GM12873 (cell line): ENCODE measurements around the gene HSPA8.

Experiments used
- TF ChIP-seq, protein P1 (sequence below): IDR thresholded peaks from 2 replicates; pipeline ENCODE4 v1.5.1; 2012; ENCODE audit warnings: low read depth, mild to moderate bottlenecking, moderate library complexity, low read length, control low read depth; ENCODE audit not compliant: insufficient read depth; ENCODE audit errors: missing control alignments

HSPA8 gene

DNA sequence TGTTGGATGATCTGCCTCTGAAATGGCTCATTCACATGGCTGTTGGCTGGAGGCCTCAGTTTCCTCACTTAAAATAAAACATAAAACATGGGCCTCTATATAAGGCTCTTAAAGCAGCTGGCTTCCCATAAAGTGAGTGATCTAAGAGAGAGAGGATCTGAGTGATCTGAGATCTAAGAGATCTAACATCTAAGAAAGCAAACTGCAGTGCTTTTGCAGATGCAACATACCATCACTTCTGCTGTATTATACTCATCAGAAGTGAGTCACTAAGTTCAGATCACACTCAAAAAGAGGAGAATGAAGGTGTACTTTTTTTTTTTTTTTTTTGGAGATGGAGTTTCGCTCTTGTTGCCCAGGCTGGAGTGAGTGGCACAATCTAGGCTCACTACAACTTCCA, 18.1 kb upstream of the HSPA8 start:
- TF ChIP-seq, protein P1, sequence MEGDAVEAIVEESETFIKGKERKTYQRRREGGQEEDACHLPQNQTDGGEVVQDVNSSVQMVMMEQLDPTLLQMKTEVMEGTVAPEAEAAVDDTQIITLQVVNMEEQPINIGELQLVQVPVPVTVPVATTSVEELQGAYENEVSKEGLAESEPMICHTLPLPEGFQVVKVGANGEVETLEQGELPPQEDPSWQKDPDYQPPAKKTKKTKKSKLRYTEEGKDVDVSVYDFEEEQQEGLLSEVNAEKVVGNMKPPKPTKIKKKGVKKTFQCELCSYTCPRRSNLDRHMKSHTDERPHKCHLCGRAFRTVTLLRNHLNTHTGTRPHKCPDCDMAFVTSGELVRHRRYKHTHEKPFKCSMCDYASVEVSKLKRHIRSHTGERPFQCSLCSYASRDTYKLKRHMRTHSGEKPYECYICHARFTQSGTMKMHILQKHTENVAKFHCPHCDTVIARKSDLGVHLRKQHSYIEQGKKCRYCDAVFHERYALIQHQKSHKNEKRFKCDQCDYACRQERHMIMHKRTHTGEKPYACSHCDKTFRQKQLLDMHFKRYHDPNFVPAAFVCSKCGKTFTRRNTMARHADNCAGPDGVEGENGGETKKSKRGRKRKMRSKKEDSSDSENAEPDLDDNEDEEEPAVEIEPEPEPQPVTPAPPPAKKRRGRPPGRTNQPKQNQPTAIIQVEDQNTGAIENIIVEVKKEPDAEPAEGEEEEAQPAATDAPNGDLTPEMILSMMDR: no peak

DNA sequence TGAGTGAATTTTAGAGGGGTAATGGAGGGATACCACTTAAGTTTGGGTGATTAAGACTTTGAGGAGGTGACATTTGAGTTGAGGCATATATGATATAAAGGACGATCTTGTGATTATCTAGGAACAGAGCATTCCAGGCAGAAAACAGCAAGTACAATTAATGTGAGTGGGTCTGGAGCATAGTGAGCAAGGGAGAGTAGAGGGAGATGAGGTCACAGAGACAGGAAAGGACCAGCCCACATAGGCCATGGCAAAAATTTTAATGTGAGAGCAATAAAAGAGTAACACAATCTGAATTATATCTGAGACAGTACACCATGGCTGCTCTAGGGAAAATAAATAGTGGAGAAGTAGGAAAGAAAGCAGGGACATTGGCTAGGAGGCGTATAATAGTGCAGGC, 14.5 kb upstream of the HSPA8 start:
- TF ChIP-seq, protein P1: no peak

DNA sequence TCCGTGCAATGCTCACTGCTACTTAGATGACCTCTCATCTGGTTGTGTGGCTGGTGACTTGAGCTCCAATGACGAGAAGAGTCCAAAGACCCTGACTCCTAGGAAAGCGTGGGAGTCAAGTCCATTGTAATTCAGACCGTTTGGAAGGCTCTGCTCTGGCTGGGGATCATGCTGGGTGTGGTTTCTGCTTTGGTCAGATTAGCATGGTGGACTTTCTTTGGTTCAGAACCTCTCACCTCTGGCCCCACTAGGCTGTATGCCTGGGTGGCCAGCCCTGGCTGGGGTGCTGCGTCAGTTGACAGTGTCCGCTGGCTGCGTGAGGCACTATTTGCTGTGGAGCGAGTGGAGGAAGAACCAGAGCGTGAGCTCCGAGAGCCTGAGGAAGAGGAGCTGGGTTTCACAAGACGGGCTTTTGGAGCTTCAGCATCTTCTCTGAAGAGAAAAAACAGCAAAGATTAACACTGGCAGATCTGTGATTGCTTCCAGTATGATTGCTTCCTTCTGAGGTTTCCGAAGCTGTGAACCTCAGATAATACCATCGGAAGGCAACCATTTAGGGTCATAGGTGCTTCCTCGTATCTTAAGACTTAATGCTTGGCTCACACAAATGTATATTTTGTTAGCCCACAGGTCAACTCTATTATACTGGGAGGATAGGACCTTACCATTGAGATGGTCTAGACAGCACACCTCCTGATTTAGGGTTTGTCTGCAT, 11.6 kb upstream of the HSPA8 start:
- TF ChIP-seq, protein P1: no peak

DNA sequence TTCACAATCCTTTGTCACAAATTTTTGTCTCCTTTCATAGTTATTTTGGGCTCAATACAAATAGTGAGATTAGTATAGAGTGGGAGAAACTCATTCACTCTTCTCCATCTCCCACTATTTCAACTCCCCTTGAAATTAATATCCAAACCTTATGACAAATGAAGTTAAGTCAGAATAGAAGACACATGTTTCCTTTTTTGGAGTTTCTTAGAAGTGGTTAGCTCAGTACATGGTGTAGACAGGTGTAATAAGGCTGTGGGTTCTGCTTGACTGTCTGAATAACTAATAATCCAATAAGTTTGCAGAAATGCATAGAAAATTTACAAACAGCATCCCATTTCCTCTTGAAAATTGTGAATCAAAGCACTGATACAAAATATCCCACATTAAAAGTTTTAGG, 10.8 kb upstream of the HSPA8 start:
- TF ChIP-seq, protein P1: no peak

DNA sequence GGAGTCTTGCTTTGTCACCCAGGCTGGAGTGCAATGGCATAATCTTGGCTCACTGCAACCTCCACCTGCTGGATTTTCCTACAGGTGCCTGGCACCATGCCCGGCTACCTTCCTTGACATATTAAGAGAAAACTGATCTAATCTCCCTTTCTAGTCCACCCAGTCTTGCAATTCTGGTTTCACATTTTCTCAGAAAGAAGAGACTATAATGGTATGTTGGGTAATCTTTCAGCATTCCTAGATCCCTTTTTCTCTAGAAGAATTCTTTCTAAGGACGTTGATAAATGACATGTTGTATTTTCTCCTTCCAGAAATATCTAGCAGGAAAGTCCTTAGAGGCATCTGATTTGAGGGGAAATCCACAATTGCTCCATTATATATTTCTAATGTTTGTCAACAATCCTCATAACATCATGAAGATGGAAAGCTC, 10.4 kb upstream of the HSPA8 start:
- TF ChIP-seq, protein P1: no peak

DNA sequence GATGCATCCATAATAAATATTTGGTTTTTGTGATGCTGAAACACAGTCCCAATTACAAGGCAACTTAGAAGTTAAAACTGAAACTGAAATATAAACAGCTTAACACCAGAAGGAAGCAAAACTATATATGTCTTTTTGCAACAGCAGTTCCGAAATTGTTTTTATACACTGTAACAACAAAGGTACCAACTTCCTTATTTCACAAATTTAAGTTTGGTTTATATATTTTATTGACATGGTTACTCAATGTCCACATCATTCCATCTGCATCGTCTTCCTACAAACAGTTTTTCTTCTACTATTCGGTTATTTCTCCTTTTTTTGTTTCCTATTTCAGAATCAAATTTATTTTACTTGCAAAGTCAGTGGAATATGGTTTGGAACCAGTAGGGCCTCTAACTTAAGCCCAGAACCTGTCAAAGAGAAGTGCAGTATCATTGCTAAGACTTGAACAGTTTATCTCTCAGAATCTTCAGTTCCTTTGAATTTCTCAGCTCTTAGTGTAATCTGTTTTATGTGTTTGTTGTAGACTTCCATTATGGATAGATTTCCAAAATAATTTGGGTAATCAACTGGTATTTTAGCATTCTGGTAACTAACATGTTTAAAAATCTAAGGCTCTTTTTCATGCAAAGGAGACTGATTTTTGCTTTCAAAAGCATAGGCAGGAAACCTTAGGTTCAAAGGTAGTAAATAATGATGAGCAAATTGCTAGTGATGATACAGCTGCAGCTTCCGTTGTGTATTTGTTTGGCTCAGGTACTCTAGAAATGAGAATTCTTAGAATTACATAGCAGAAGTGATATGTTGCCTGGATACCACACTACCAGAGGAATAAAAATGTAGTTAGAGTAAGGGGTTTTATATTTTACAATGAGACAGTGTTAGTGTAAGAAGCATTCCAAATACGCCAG, 8.2 kb upstream of the HSPA8 start:
- TF ChIP-seq, protein P1: no peak

DNA sequence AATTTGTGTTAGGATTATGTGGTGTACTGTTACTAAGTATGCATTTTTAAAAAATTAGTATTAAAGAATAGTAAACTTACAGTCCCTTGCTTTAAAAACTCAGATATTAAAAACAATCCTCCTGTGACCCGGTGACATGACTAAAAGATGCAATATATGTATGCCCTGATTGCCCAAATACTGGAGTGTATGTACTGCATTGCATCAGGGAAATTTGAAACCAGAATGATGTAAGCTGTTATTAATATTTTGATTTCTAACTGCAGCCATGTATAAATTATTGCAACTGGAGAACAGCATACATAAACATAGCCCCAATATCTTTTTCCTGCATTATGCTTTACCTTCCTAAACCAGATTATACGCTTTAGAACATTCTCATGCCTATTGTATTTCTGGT, 3.7 kb upstream of the HSPA8 start:
- TF ChIP-seq, protein P1: no peak
